IMR-90 (cell line): Measurements from ENCODE around the gene SH3TC1. TPM values are rescaled to one million over a fixed set of nuclear protein-coding genes. Genes with fewer than 3 reads are reported as not detected.

Experiments
- ATAC-seq: fragments of 200-7000 bp; cut with Tn5 transposase; 2 replicates; pipeline ENCODE4 v1.9.1; 2020; ENCODE audit warnings: low read depth, mild to moderate bottlenecking, moderate library complexity
- BruUV-seq: library from RNA; stranded (reverse); fragments of 400-500 nt; replicated peaks from 2 replicates; lab custom pipeline; 2021; lab: Mats Ljungman, UMichigan
- CTCF ChIA-PET: fragments of 300-600 bp; formaldehyde crosslinking; extraction: SDS; loops from one replicate; lab custom pipeline; 2021; ENCODE audit warnings: antibody characterized with exemption; lab: Yijun Ruan, JAX
- POLR2A ChIA-PET: fragments of 300-600 bp; sonication (Branson Sonifier 250); formaldehyde crosslinking; loops from one replicate; lab custom pipeline; 2022; ENCODE audit warnings: antibody characterized with exemption; ENCODE audit not compliant: unreplicated experiment; lab: Charles Lee
- DNase-seq: peaks from one replicate; pipeline ENCODE4 v3.0.0; 2013
- H2AFZ ChIP-seq: replicated peaks from 2 replicates; pipeline ENCODE3; 2013; ENCODE audit warnings: low read length, mild to moderate bottlenecking; ENCODE audit not compliant: poor library complexity
- H2AK5ac ChIP-seq: 2 replicates; pipeline ENCODE4 v1.6.1; 2013; ENCODE audit warnings: low read depth, low read length, inconsistent platforms
- H2AK9ac ChIP-seq: replicated peaks from 2 replicates; pipeline ENCODE3; 2013; ENCODE audit warnings: mild to moderate bottlenecking, low read depth, low read length, moderate library complexity; ENCODE audit not compliant: poor library complexity
- H2BK120ac ChIP-seq: 2 replicates; pipeline ENCODE4 v1.6.1; 2013; ENCODE audit warnings: low read depth, low read length, inconsistent platforms
- H2BK15ac ChIP-seq: 3 replicates; pipeline ENCODE4 v1.6.1; 2013; ENCODE audit warnings: low read depth, low read length, inconsistent platforms
- H2BK20ac ChIP-seq: 2 replicates; pipeline ENCODE4 v1.6.1; 2013; ENCODE audit warnings: low read depth, mild to moderate bottlenecking, inconsistent platforms, low read length, moderate library complexity
- H2BK5ac ChIP-seq: 2 replicates; pipeline ENCODE4 v1.6.1; 2013; ENCODE audit warnings: mild to moderate bottlenecking, low read depth, low read length, inconsistent platforms; ENCODE audit not compliant: poor library complexity, severe bottlenecking
- H3K14ac ChIP-seq: replicated peaks from 2 replicates; pipeline ENCODE4 v1.6.1; 2013; ENCODE audit warnings: low read depth, low read length, inconsistent platforms
- H3K18ac ChIP-seq: 2 replicates; pipeline ENCODE4 v1.6.1; 2013; ENCODE audit warnings: low read depth, low read length, control low read depth
- H3K23ac ChIP-seq: 2 replicates; pipeline ENCODE4 v1.6.1; 2013; ENCODE audit warnings: low read depth, low read length, inconsistent platforms
- H3K27ac ChIP-seq: 2 replicates; pipeline ENCODE4 v1.5.1; 2013; ENCODE audit warnings: mild to moderate bottlenecking, control low read depth, low read length; ENCODE audit not compliant: insufficient read depth
- H3K27me3 ChIP-seq: 2 replicates; pipeline ENCODE4 v1.6.1; 2013; ENCODE audit warnings: low read length; ENCODE audit not compliant: control insufficient read depth, insufficient read depth
- H3K36me3 ChIP-seq: 2 replicates; pipeline ENCODE4 v1.6.1; 2013; ENCODE audit warnings: low read length, mixed read lengths; ENCODE audit not compliant: control insufficient read depth, insufficient read depth
- H3K4ac ChIP-seq: 2 replicates; pipeline ENCODE4 v1.6.1; 2013; ENCODE audit warnings: low read depth, low read length, inconsistent platforms
- H3K4me1 ChIP-seq: 2 replicates; pipeline ENCODE4 v1.6.1; 2013; ENCODE audit warnings: low read length, mixed read lengths; ENCODE audit not compliant: control insufficient read depth, insufficient read depth
- H3K4me2 ChIP-seq: 2 replicates; pipeline ENCODE4 v1.6.1; 2013; ENCODE audit warnings: low read depth, mild to moderate bottlenecking, control low read depth, low read length, moderate library complexity
- H3K4me3 ChIP-seq: 2 replicates; pipeline ENCODE4 v1.5.1; 2013; ENCODE audit warnings: low read depth, mild to moderate bottlenecking, control low read depth, low read length, moderate library complexity; ENCODE audit not compliant: insufficient read depth
- H3K56ac ChIP-seq: 2 replicates; pipeline ENCODE4 v1.6.1; 2013; ENCODE audit warnings: low read length, inconsistent platforms; ENCODE audit not compliant: insufficient read depth; ENCODE audit errors: extremely low read depth
- H3K79me1 ChIP-seq, 2 experiments: 2 replicates each; pipeline ENCODE4 v1.6.1; 2013; ENCODE audit warnings: low read length in 2 of 2, inconsistent platforms in 1 of 2, low read depth in 1 of 2
- H3K9ac ChIP-seq: 2 replicates; pipeline ENCODE4 v1.6.1; 2013; ENCODE audit warnings: low read depth, low read length, control low read depth
- H3K9me1 ChIP-seq: 2 replicates; pipeline ENCODE4 v1.6.1; 2013; ENCODE audit warnings: low read length, inconsistent platforms; ENCODE audit not compliant: insufficient read depth
- H3K9me3 ChIP-seq: 2 replicates; pipeline ENCODE4 v1.6.1; 2013; ENCODE audit warnings: low read length; ENCODE audit not compliant: control insufficient read depth, insufficient read depth
- H4K20me1 ChIP-seq: 2 replicates; pipeline ENCODE4 v1.6.1; 2013; ENCODE audit warnings: low read length, inconsistent platforms; ENCODE audit not compliant: insufficient read depth
- H4K5ac ChIP-seq: 2 replicates; pipeline ENCODE4 v1.6.1; 2013; ENCODE audit warnings: mild to moderate bottlenecking, low read depth, low read length, control low read depth
- H4K8ac ChIP-seq, 2 experiments: 2 replicates each; pipeline ENCODE4 v1.6.1; 2013; ENCODE audit warnings: low read depth in 2 of 2, low read length in 2 of 2, control low read depth in 1 of 2, inconsistent platforms in 1 of 2
- H4K91ac ChIP-seq: 2 replicates; pipeline ENCODE4 v1.6.1; 2013; ENCODE audit warnings: low read depth, low read length, inconsistent platforms; ENCODE audit not compliant: insufficient read depth
- BHLHE40 ChIP-seq: fragments of 150-350 bp; IDR thresholded peaks from 2 replicates; pipeline ENCODE4 v1.6.1; 2016; ENCODE audit warnings: mild to moderate bottlenecking, low read depth, low read length
- CEBPB ChIP-seq: IDR thresholded peaks from 2 replicates; pipeline ENCODE4 v1.6.1; 2012; ENCODE audit warnings: low read depth, low read length, improper control_type of control experiment
- CHD1 ChIP-seq: IDR thresholded peaks from 2 replicates; pipeline ENCODE4 v1.6.1; 2012; ENCODE audit warnings: low read depth, low read length, improper control_type of control experiment
- FOS ChIP-seq: fragments of 150-350 bp; IDR thresholded peaks from 2 replicates; pipeline ENCODE4 v1.6.1; 2016; ENCODE audit warnings: low read depth, low read length
- MAFK ChIP-seq: IDR thresholded peaks from 2 replicates; pipeline ENCODE4 v1.6.1; 2012; ENCODE audit warnings: low read depth, low read length, improper control_type of control experiment
- MAZ ChIP-seq: IDR thresholded peaks from 2 replicates; pipeline ENCODE4 v1.6.1; 2012; ENCODE audit warnings: low read depth, mild to moderate bottlenecking, low read length, improper control_type of control experiment, moderate library complexity, borderline replicate concordance
- MXI1 ChIP-seq: IDR thresholded peaks from 2 replicates; pipeline ENCODE4 v1.6.1; 2012; ENCODE audit warnings: low read depth, mild to moderate bottlenecking, low read length, moderate library complexity, borderline replicate concordance
- NFE2L2 ChIP-seq: fragments of 150-350 bp; IDR thresholded peaks from 2 replicates; pipeline ENCODE4 v1.6.1; 2016; ENCODE audit warnings: low read depth, mild to moderate bottlenecking, low read length
- POLR2A ChIP-seq: IDR thresholded peaks from 2 replicates; pipeline ENCODE4 v1.6.1; 2012; ENCODE audit warnings: mild to moderate bottlenecking, low read depth, low read length
- RAD21 ChIP-seq: IDR thresholded peaks from 2 replicates; pipeline ENCODE4 v1.6.1; 2012; ENCODE audit warnings: low read length, improper control_type of control experiment
- RFX5 ChIP-seq: IDR thresholded peaks from 2 replicates; pipeline ENCODE4 v1.8.0; 2012; ENCODE audit warnings: low read depth, mild to moderate bottlenecking, low read length, moderate library complexity
- WGBS, 2 experiments: methylation state at CpG; one replicate each; pipeline versions ENCODE4 v1.1.5 to v1.1.7; 2013; ENCODE audit warnings: missing lambda C conversion rate in 2 of 2; ENCODE audit not compliant: insufficient read length in 1 of 2; ENCODE audit errors: extremely low coverage in 2 of 2; 5-methylcytosine and 5-hydroxymethylcytosine counted together
- dilution Hi-C: fragments of 300-500 bp; cut with HindIII; formaldehyde crosslinking; loops from one replicate; pipeline ENCODE4 v1.14.3; 2018; ENCODE audit warnings: low sequenced_read_pairs; ENCODE audit not compliant: unreplicated experiment
- in situ Hi-C: fragments of 300-500 bp; cut with MboI; formaldehyde crosslinking; loops from 3 replicates; pipeline ENCODE4 v1.14.3; 2019; ENCODE audit warnings: low sequenced_read_pairs, inconsistent platforms, mixed read lengths
- intact Hi-C: fragments of 100-400 bp; cut with micrococcal nuclease; formaldehyde crosslinking; loops from 2 replicates; pipeline ENCODE4 v1.10.0; 2022
- polyA plus RNA-seq, 3 experiments: library from polyadenylated mRNA; depleted of rRNA; stranded (reverse); fragments of >200 nt; gene quantifications; 2 replicates each; pipeline ENCODE4 v1.2.3, GENCODE V29; 2012; ENCODE audit warnings: low replicate concordance in 1 of 3
- total RNA-seq: library from RNA; depleted of rRNA; stranded (reverse); fragments of >200 nt; gene quantifications from 2 replicates; pipeline ENCODE4 v1.2.3, GENCODE V29; 2012
- TF ChIP-seq, protein P1 (sequence below): fragments of 150-350 bp; IDR thresholded peaks from 2 replicates; pipeline ENCODE4 v1.6.1; 2016; ENCODE audit warnings: low read depth, mild to moderate bottlenecking, low read length, moderate library complexity, borderline replicate concordance
- TF ChIP-seq, protein P2 (sequence below): conservative IDR thresholded peaks from 2 replicates; pipeline ENCODE4 v1.5.1; 2012; ENCODE audit warnings: mild to moderate bottlenecking, low read depth, low read length, improper control_type of control experiment

SH3TC1 gene
- total and polyA plus RNA-seq, 2 of the 4 experiments (the other 2 are of a cell fraction) = 1.6 to 2.2 TPM

DNA sequence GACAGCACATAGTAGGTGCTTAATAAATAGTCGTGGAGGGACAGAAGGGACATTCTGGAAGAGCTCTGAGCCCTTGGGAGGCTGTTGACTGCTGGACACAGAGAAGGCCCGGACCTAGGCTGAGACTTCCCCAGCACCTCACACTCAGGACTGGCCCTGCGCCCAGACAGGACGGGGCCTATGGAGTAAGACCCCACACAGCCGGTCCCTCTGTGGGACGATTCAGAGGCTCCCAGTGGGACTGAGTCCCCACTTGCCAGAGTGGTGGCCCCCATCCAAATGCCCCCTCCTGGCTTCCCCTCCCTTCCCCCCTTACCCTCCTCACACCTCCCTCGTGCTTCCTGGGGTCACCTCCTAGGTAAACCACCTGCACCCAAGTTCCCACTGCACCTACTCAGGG lies 49.4 kb upstream of the SH3TC1 start:
- DNase-seq (no peak), ATAC-seq (no peak)
- Histone ChIP-seq H4K5ac (no peak overlapping the region), H3K14ac (no peak overlapping the region), H4K20me1 (no peaks in the 10 kb centered on the region; the same call in 1 of the 2 replicates), H3K23ac (no peak overlapping the region), H3K56ac (no peak overlapping the region), H3K79me1 (no peaks in the 10 kb centered on the region), H4K91ac (no peak overlapping the region), H3K9ac (no peak overlapping the region), H3K18ac (no peak overlapping the region), H2AK5ac (no peak overlapping the region), H4K8ac (no peak overlapping the region), H3K27ac (no peak overlapping the region), H3K4me1 (no peaks in the 10 kb centered on the region), H3K9me1 (no peaks in the 10 kb centered on the region), H2BK5ac (no peak overlapping the region), H3K9me3 (no peaks in the 10 kb centered on the region), H3K4ac (no peak overlapping the region), H2AK9ac (no peak overlapping the region), H3K4me2 (no peak overlapping the region), H3K4me3 (no peak overlapping the region), H2BK15ac (no peak overlapping the region), H3K36me3 (no peaks in the 10 kb centered on the region), H2BK20ac (no peak overlapping the region), H2AFZ (no peak overlapping the region), H2BK120ac (no peak overlapping the region), H3K27me3 (peaks cover 70% of the 10 kb centered on the region)
- no TSS peak for BruUV-seq
- intact Hi-C loops = no loop called here
- dilution Hi-C loops = no loop called here
- POLR2A ChIA-PET = no interaction called here
- in situ Hi-C loops = no loop called here
- 0% methylated on average over 1 of the region's 7 CpGs; no CpG with 5 or more reads in 1 of the 2 experiments for WGBS, 2 experiments
- CTCF ChIA-PET = no interaction called here
- TF ChIP-seq MXI1 (no peak), POLR2A (no peak), RFX5 (no peak), FOS (no peak), NFE2L2 (no peak), RAD21 (no peak), CHD1 (no peak), MAZ (no peak), MAFK (no peak), BHLHE40 (no peak), CEBPB (no peak)
- TF ChIP-seq, protein P1, sequence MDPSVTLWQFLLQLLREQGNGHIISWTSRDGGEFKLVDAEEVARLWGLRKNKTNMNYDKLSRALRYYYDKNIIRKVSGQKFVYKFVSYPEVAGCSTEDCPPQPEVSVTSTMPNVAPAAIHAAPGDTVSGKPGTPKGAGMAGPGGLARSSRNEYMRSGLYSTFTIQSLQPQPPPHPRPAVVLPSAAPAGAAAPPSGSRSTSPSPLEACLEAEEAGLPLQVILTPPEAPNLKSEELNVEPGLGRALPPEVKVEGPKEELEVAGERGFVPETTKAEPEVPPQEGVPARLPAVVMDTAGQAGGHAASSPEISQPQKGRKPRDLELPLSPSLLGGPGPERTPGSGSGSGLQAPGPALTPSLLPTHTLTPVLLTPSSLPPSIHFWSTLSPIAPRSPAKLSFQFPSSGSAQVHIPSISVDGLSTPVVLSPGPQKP = no peak
- TF ChIP-seq, protein P2, sequence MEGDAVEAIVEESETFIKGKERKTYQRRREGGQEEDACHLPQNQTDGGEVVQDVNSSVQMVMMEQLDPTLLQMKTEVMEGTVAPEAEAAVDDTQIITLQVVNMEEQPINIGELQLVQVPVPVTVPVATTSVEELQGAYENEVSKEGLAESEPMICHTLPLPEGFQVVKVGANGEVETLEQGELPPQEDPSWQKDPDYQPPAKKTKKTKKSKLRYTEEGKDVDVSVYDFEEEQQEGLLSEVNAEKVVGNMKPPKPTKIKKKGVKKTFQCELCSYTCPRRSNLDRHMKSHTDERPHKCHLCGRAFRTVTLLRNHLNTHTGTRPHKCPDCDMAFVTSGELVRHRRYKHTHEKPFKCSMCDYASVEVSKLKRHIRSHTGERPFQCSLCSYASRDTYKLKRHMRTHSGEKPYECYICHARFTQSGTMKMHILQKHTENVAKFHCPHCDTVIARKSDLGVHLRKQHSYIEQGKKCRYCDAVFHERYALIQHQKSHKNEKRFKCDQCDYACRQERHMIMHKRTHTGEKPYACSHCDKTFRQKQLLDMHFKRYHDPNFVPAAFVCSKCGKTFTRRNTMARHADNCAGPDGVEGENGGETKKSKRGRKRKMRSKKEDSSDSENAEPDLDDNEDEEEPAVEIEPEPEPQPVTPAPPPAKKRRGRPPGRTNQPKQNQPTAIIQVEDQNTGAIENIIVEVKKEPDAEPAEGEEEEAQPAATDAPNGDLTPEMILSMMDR = no peak
